K562 (cell line): ENCODE data around the gene ADM5. TPM values are rescaled to one million over a fixed set of nuclear protein-coding genes. Genes with fewer than 3 reads are reported as not detected.
A peak's percentile ranks its signal among the peaks of the same experiment; 100 is the strongest.

ENCODE experiments used
- ATAC-seq: fragments of 200-7000 bp; cut with Tn5 transposase; 3 replicates; pipeline ENCODE4 v1.9.1; 2020; ENCODE audit warnings: moderate library complexity
- BruUV-seq: library from RNA; stranded (reverse); fragments of 400-500 nt; replicated peaks from 2 replicates; lab custom pipeline; 2021; lab: Mats Ljungman, UMichigan
- CTCF ChIA-PET: fragments of 300-600 bp; formaldehyde crosslinking; extraction: SDS; loops from one replicate; lab custom pipeline; 2021; ENCODE audit warnings: low intra/inter-chr PET ratio; lab: Yijun Ruan, JAX
- POLR2A ChIA-PET: fragments of 300-600, 350-650 bp; sonication (Branson Sonifier 250); formaldehyde crosslinking; extraction: SDS; loops from one replicate; lab custom pipeline; 2021; ENCODE audit warnings: antibody characterized with exemption, inconsistent platforms; lab: Yijun Ruan, JAX
- DNase-seq, 4 experiments: peaks; one replicate each; pipeline versions ENCODE4 v3.0.0 to v3.0.0-alpha.2; 2011 to 2018; ENCODE audit warnings: low spot score in 3 of 4, mixed read lengths in 3 of 4; ENCODE audit errors: extremely low read depth in 1 of 4
- FAIRE-seq: peaks from 2 replicates; lab custom pipeline; 2011; peaks lifted over from hg19 to GRCh38; lab: Jason Lieb, UNC
- H2AFZ ChIP-seq: 2 replicates; pipeline ENCODE4 v1.6.0; 2011; ENCODE audit warnings: low read depth, low read length, control low read depth, inconsistent platforms
- H3K27ac ChIP-seq: fragments of 200-600 bp; 3 replicates; pipeline ENCODE4 v1.8.0; 2011; ENCODE audit warnings: low read depth, mild to moderate bottlenecking, control low read depth, inconsistent platforms, low read length, moderate library complexity, mixed read lengths; ENCODE audit errors: extremely low read depth
- H3K27me3 ChIP-seq, 2 experiments: fragments of 300-600 bp in 1 of 2; 2 replicates in 1 of 2; 3 replicates in 1 of 2; pipeline versions ENCODE4 v1.6.0 to v1.8.0; 2011; ENCODE audit warnings: inconsistent platforms in 2 of 2, low read length in 2 of 2, mild to moderate bottlenecking in 1 of 2, mixed read lengths in 1 of 2, moderate library complexity in 1 of 2; ENCODE audit not compliant: control insufficient read depth in 2 of 2, insufficient read depth in 2 of 2
- H3K36me3 ChIP-seq: fragments of 300-600 bp; 3 replicates; pipeline ENCODE4 v1.8.0; 2011; ENCODE audit warnings: mild to moderate bottlenecking, low read length, inconsistent platforms; ENCODE audit not compliant: control insufficient read depth, insufficient read depth
- H3K4me1 ChIP-seq, 2 experiments: fragments of 200-600 bp in 1 of 2; replicated peaks in 1 of 2; 2 replicates in 1 of 2; 3 replicates in 1 of 2; pipeline versions ENCODE4 v1.5.1 to v1.8.0; 2011; ENCODE audit warnings: inconsistent platforms in 2 of 2, low read length in 2 of 2, mild to moderate bottlenecking in 1 of 2, mixed read lengths in 1 of 2, moderate library complexity in 1 of 2; ENCODE audit not compliant: control insufficient read depth in 2 of 2, insufficient read depth in 2 of 2
- H3K4me2 ChIP-seq: 2 replicates; pipeline ENCODE4 v1.6.1; 2011; ENCODE audit warnings: low read length, control low read depth, inconsistent platforms, mixed read lengths; ENCODE audit not compliant: insufficient read depth
- H3K4me3 ChIP-seq: fragments of 200-600 bp; sonication (generic), shearing (Covaris generic); 2 replicates; pipeline ENCODE4 v1.5.1; 2016; ENCODE audit warnings: control low read depth, inconsistent platforms
- H3K79me2 ChIP-seq: fragments of 200-600 bp; 3 replicates; pipeline ENCODE4 v1.8.0; 2011; ENCODE audit warnings: low read length, inconsistent platforms; ENCODE audit not compliant: control insufficient read depth, insufficient read depth
- H3K9ac ChIP-seq, 2 experiments: 2 replicates each; pipeline versions ENCODE4 v1.6.0 to v1.6.1; 2011; ENCODE audit warnings: low read depth in 2 of 2, low read length in 2 of 2, control low read depth in 1 of 2, inconsistent platforms in 1 of 2, mild to moderate bottlenecking in 1 of 2, mixed read lengths in 1 of 2; ENCODE audit not compliant: insufficient read depth in 1 of 2
- H3K9me1 ChIP-seq: one replicate; pipeline ENCODE4 v1.6.0; 2011; ENCODE audit warnings: inconsistent platforms, mild to moderate bottlenecking, low read length, moderate library complexity; ENCODE audit not compliant: control insufficient read depth, insufficient read depth
- H3K9me3 ChIP-seq: replicated peaks from 2 replicates; pipeline ENCODE4 v1.5.1; 2011; ENCODE audit warnings: low read depth, low read length, inconsistent platforms; ENCODE audit not compliant: control insufficient read depth, insufficient read depth
- H4K20me1 ChIP-seq: replicated peaks from 2 replicates; pipeline ENCODE4 v1.6.1; 2011; ENCODE audit warnings: low read length, inconsistent platforms, mixed read lengths; ENCODE audit not compliant: control insufficient read depth, insufficient read depth
- NCOA1 ChIP-seq: fragments of 450-650 bp; IDR thresholded peaks from 2 replicates; pipeline ENCODE4 v1.6.1; 2016; ENCODE audit warnings: low read depth
- ZSCAN32 ChIP-seq: fragments of 450-650 bp; formaldehyde crosslinking; IDR thresholded peaks from 2 replicates; pipeline ENCODE4 v1.4.0; 2020; ENCODE audit warnings: mild to moderate bottlenecking, moderate library complexity
- WGBS: fragments of 100-300 bp; shearing (Covaris generic); methylation state at CpG from one replicate; pipeline ENCODE4 v1.1.6; 2016; ENCODE audit warnings: low coverage, mixed read lengths; ENCODE audit not compliant: insufficient coverage; ENCODE audit errors: missing lambda C conversion rate; 5-methylcytosine and 5-hydroxymethylcytosine counted together
- in situ Hi-C: fragments of 300-500 bp; cut with MboI; formaldehyde crosslinking; loops from 4 replicates; pipeline ENCODE4 v1.15.0; 2018; ENCODE audit warnings: inconsistent platforms, mixed read lengths
- intact Hi-C: fragments of 100-400 bp; cut with micrococcal nuclease; formaldehyde crosslinking; loops from 2 replicates; pipeline ENCODE4 v1.14.2; 2022
- polyA plus RNA-seq, 8 experiments: library from polyadenylated mRNA; depleted of rRNA in 4 of 8; stranded (reverse) in 5 of 8; unstranded in 3 of 8; fragments of >200 nt; fragmentation: Nextera tagmentation in 2 of 8; fragmentation: Illumina TruSeq in 1 of 8; extraction: Ambion mirVana in 2 of 8; extraction: Trizol in 1 of 8; gene quantifications; 2 replicates each; pipeline versions ENCODE4 v1.2.1 to v1.2.3, GENCODE V29; 2011 to 2014; ENCODE audit warnings: inconsistent platforms in 1 of 8, missing spikeins in 1 of 8
- total RNA-seq, 7 experiments: library from RNA; depleted of rRNA in 6 of 7; stranded (reverse); fragments of >200 nt in 6 of 7; fragmentation: Illumina TruSeq in 2 of 7; extraction: Trizol in 2 of 7; gene quantifications; 2 replicates each; pipeline versions ENCODE4 v1.2.1 to v1.2.3, GENCODE V29; 2011 to 2021; ENCODE audit warnings: low replicate concordance in 1 of 7
- TF ChIP-seq, protein P1 (sequence below): fragments of 450-650 bp; IDR thresholded peaks from 2 replicates; pipeline ENCODE4 v1.6.1; 2016
- TF ChIP-seq, protein P2 (sequence below): sonication (generic); formaldehyde crosslinking; IDR thresholded peaks from 2 replicates; pipeline ENCODE4 v1.9.0; 2022; ENCODE audit warnings: mild to moderate bottlenecking, missing genetic modification reagents
- TF ChIP-seq, protein P3 (sequence below), 2 experiments: fragments of 450-650 bp; formaldehyde crosslinking in 1 of 2; IDR thresholded peaks; 2 replicates each; pipeline versions ENCODE4 v1.4.0 to v1.6.1; 2014 to 2020; ENCODE audit warnings: mild to moderate bottlenecking in 2 of 2, borderline replicate concordance in 1 of 2, low read depth in 1 of 2

ADM5 gene
- total and polyA plus RNA-seq, 9 of the 15 experiments (the other 6 are each of a cell fraction or from before 2014, with no cell fraction given), result 0.13 to 8.4 (median 2.0) TPM; not detected in 1

DNA sequence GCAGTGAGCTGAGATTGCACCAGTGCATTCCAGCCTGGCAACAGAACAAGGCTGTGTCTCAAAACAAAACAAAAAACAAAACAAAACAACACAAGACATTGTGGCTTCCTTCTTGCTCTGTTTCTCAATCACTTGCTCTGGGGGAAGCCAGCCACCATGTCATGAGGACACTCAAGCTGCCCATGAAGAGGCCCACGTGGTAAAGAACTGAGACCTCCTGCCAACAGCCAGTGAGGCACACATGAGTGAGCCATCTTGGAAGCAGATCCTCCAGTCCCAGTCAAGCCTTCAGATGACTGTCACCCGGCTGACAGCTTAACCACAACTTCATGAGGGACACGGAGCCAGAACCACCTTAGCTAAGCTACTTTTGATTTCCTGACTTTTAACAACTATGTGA is 26.8 kb downstream of the ADM5 start (continued):
- TF ChIP-seq, protein P1, sequence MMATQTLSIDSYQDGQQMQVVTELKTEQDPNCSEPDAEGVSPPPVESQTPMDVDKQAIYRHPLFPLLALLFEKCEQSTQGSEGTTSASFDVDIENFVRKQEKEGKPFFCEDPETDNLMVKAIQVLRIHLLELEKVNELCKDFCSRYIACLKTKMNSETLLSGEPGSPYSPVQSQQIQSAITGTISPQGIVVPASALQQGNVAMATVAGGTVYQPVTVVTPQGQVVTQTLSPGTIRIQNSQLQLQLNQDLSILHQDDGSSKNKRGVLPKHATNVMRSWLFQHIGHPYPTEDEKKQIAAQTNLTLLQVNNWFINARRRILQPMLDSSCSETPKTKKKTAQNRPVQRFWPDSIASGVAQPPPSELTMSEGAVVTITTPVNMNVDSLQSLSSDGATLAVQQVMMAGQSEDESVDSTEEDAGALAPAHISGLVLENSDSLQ, result peak; percentile 46
- TF ChIP-seq NCOA1, result peak; percentile 23; the same call in 1 of the 2 replicates
- TF ChIP-seq, protein P2, sequence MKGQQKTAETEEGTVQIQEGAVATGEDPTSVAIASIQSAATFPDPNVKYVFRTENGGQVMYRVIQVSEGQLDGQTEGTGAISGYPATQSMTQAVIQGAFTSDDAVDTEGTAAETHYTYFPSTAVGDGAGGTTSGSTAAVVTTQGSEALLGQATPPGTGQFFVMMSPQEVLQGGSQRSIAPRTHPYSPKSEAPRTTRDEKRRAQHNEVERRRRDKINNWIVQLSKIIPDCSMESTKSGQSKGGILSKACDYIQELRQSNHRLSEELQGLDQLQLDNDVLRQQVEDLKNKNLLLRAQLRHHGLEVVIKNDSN (CRISPR knock-in tag), result 0 out of 2 replicates have a peak, but pooled peaks have one; percentile 35

DNA sequence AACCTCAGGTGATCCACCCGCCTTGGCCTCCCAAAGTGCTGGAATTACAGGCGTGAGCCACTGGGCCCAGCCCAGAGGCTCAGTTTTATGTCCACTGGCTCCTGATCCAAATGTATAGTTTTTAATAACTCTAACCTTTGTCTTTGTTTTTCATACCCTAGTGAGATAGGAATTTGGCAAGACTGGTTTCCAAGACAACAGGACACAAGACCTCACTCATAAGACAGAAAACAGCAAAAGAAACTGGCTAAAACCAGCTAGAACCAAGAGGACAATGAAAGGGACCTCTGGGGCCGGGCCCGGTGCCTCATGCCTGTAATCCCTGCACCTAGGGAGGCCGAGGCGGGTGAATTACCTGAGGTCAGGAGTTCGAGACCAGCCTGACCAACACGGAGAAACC is 29.1 kb downstream of the ADM5 start:
- in situ Hi-C loops, result no loop called here
- Histone ChIP-seq H3K36me3 (peaks cover 2% of the 10 kb centered on the region; the same call in 1 of the 3 replicates), H3K4me1 (peaks cover 8 to 9% of the 10 kb centered on the region in 2 experiments; a peak in 4 of 5 replicates), H3K4me2 (peak overlapping the region; percentile 77), H3K4me3 (no peak overlapping the region), H4K20me1 (no peaks in the 10 kb centered on the region), H2AFZ (no peak overlapping the region), H3K27ac (peak overlapping the region; percentile 10; the same call in 1 of the 3 replicates), H3K27me3 (no peaks in the 10 kb centered on the region), H3K79me2 (no peaks in the 10 kb centered on the region), H3K9me3 (no peaks in the 10 kb centered on the region), H3K9ac (peak overlapping the region; percentile 84 to 93; a peak in 3 of 4 replicates), H3K9me1 (no peaks in the 10 kb centered on the region)
- ChIA-PET CTCF (no interaction called here), POLR2A (interaction anchor here (1.0 to 1.2 kb wide), 3 partner anchors 10 to 43 kb away, joined by 3 to 5 read pairs (median 4); no protein-coding TSS in a partner anchor)
- no TSS peak for BruUV-seq
- no peak for TF ChIP-seq ZSCAN32
- TF ChIP-seq, protein P3, sequence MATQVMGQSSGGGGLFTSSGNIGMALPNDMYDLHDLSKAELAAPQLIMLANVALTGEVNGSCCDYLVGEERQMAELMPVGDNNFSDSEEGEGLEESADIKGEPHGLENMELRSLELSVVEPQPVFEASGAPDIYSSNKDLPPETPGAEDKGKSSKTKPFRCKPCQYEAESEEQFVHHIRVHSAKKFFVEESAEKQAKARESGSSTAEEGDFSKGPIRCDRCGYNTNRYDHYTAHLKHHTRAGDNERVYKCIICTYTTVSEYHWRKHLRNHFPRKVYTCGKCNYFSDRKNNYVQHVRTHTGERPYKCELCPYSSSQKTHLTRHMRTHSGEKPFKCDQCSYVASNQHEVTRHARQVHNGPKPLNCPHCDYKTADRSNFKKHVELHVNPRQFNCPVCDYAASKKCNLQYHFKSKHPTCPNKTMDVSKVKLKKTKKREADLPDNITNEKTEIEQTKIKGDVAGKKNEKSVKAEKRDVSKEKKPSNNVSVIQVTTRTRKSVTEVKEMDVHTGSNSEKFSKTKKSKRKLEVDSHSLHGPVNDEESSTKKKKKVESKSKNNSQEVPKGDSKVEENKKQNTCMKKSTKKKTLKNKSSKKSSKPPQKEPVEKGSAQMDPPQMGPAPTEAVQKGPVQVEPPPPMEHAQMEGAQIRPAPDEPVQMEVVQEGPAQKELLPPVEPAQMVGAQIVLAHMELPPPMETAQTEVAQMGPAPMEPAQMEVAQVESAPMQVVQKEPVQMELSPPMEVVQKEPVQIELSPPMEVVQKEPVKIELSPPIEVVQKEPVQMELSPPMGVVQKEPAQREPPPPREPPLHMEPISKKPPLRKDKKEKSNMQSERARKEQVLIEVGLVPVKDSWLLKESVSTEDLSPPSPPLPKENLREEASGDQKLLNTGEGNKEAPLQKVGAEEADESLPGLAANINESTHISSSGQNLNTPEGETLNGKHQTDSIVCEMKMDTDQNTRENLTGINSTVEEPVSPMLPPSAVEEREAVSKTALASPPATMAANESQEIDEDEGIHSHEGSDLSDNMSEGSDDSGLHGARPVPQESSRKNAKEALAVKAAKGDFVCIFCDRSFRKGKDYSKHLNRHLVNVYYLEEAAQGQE (IDR thresholded peaks at IDR 0.05; ENCODE audit: borderline replicate concordance), result peak; percentile 28; the same call in 1 of the 2 replicates
- TF ChIP-seq, protein P3 (CRISPR knock-in tag; IDR thresholded peaks at IDR 0.05; ENCODE audit: low read depth), result no peak
- intact Hi-C loops, result loop anchor here (10.0 kb wide), 1 partner anchor 156 kb away; the partner anchor contains the start of genes AKT1S1 and TBC1D17
- FAIRE-seq (no peak), ATAC-seq (no peak), DNase-seq (no peak)
- 83% methylated on average over 8 of the region's 8 CpGs for WGBS
